ENCODE data around the gene KRTAP5-1.
"Not testable (repeated sequence)": the region's sequence is repeated elsewhere in the genome, so short reads cannot be mapped to it uniquely, and the experiment has no call there.

KRTAP5-1 gene

GRCh38 chr11:1597331-1597993, 12.4 kb upstream of the KRTAP5-1 start:
- TF ChIP-seq CTCF (IDR thresholded peaks at IDR 0.05; ENCODE audit: low read depth, low read length), result no peak
- DNase-seq (ENCODE audit: extremely low read depth, low read depth), result no peak

DNA sequence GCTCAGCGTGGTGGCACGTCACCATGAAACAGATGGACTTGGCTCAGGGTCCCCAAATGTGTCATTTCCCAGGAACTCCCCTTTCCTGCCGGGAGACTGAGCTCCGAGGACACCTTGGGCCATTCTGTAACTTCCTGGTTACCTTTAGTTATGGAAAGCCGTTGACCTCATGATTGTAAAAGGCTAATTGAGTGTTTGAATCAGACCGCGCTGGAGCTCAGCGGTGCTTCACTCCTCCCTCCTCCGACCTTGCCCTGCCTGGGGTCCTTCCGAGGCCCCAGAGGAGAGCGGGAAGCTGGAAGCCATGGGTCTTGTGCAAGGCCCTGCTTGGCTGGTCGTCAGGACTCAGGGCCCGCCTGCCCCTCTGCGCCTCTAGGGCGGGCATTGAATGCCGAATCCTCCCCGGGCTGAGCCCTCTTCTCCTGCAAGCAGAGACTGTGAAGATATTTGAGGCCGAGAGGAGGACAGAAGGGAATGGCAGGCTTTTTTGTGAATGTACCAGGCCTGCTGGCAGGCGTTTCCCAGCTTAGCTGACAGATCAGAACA, 11.6 kb upstream of the KRTAP5-1 start:
- not testable (repeated sequence) for DNase-seq (ENCODE audit: extremely low read depth, low read depth)

DNA sequence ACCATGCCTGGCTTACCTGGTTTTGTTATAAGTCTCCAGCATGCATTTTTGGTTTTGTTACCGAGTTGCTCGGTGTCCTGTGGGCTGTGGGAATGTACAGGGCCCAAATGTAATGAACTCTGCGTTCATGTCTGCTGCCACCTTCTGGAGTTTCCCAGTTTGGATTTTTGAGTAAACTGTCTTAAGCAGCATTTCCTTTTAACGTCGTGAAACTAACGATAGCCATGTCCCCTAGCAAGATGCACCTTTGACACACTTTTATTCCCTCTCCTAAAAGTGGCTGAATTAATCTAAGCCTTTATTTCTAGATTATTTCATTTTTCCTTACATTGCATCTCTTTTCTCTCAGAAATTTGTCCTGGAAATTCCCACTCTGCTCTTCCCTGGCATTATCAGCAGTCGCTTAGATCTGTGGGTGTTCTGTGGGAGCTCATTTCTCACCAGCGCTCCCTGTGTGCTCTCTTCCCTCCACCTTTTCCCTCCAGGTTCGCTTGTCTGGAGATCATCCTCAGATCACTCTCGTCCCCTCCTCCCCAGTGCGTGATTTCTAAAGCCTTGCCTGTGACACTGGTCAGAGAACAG, 11.0 kb upstream of the KRTAP5-1 start:
- not testable (repeated sequence) for DNase-seq (ENCODE audit: extremely low read depth, low read depth)

- no peak for TF ChIP-seq CTCF (IDR thresholded peaks at IDR 0.05; ENCODE audit: low read depth, low read length)
- no peak for DNase-seq (ENCODE audit: extremely low read depth, low read depth)
Observed at GRCh38 chr11:1592628-1593027, 7.5 kb upstream of the KRTAP5-1 start.

DNA sequence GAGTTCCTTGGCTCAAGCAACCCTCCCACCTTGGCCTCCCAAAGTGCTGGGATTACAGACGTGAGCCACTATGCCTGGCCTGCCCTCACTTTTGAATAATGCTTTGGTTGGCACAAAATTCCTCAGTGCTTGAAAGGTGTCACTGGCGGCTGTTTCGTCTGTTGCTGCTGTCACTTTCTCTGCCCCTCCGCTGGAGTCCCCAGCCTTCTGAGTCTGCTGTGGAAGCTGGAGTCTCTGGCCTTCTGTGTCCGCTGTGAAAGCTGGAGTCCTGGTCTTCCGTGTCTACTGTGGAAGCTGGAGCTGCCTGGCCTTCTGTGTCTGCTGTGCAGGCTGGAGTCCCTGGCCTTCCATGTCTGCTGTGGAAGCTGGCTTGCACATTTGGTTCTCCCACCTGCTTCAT, 4.9 kb upstream of the KRTAP5-1 start:
- no peak for DNase-seq (ENCODE audit: extremely low read depth, low read depth)

DNA sequence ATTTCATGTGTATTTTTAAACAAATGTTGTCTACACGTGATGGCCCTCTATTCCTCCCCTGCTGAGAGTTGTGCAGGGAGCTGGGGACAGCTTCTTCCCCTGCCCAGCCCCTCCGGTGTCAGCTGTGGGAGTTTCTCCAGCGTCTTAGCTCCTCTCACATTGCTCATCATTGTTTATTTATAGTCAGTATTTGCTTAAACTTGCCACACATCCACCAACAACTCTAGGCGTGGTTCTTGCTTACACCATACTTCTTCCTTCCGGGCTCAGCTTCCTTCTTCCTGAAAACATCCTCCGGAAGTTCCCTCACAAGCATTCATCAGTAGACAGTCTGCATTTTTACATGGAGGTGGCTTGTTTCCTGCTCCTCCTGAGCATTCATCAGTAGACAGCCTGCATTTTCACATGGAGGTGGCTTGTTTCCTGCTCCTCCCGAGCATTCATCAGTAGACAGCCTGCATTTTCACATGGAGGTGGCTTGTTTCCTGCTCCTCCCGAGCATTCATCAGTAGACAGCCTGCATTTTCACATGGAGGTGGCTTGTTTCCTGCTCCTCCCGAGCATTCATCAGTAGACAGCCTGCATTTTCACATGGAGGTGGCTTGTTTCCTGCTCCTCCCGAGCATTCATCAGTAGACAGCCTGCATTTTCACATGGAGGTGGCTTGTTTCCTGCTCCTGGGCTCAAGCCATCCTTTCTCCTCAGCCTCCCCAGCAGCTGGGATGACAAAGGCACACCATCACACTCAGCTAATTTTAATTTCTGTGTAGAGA, 4.3 kb upstream of the KRTAP5-1 start:
- not testable (repeated sequence) for DNase-seq (ENCODE audit: extremely low read depth, low read depth)

More for the DNA sequence above, 4.9 kb upstream of the KRTAP5-1 start:
- TF ChIP-seq CTCF (IDR thresholded peaks at IDR 0.05; ENCODE audit: low read depth, low read length), result no peak

DNA sequence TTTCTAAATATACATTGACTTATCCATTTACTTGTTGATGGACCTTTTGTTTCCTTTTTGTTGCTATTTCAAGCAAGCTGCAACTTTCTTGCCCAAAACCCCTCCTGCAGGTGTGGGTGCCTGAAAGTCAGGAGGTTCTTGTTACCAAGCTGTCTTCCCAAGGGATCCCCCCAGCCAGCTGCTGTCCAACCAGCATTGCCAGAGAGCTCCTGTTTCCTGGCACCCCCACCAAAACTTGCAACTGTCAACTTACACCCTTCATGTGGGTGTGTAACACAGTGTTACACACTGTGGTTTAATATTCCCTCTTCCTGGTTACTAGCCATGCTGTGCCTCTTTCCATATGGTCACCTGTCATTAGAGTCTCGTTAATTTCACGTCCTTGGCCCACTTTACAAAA, 1.6 kb upstream of the KRTAP5-1 start:
- TF ChIP-seq CTCF (IDR thresholded peaks at IDR 0.05; ENCODE audit: low read depth, low read length), result no peak
- no peak for DNase-seq (ENCODE audit: extremely low read depth, low read depth)

DNA sequence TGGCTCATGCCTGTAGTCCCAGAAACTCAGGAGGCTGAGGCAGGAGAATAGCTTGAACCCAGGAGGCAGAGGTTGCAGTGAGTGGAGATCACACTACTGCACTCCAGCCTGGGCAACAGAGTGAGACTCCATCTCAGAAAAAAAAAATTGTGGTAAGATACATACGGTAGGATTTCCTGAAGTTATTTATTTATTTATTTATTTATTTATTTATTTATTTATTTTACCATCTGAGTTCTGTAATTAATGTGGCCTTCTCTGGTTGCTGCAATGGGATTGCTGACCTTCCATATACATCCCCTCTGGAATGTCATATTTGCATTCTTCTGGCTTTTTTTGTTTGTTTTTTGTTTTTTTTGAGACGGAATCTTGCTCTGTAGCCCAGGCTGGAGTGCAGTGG, 2.2 kb downstream of the KRTAP5-1 start:
- DNase-seq (ENCODE audit: extremely low read depth, low read depth), result not testable (repeated sequence)

GRCh38 chr11:1581976-1582375, 3.1 kb downstream of the KRTAP5-1 start:
- DNase-seq (ENCODE audit: extremely low read depth, low read depth), result no peak
- no peak for TF ChIP-seq CTCF (IDR thresholded peaks at IDR 0.05; ENCODE audit: low read depth, low read length)
